ACC112 (cell line): ENCODE results near the gene HTR3E.
"Not testable (repeated sequence)": the region's sequence is repeated elsewhere in the genome, so short reads cannot be mapped to it uniquely, and the experiment has no call there.

Experiments used
- H2AFZ ChIP-seq: fragments of 200-600 bp; sonication (generic); one replicate; pipeline ENCODE4 v1.6.0; 2017; ENCODE audit warnings: antibody characterized with exemption, low read length; ENCODE audit not compliant: unreplicated experiment
- H3K27ac ChIP-seq: fragments of 200-600 bp; sonication (generic); 2 replicates; pipeline ENCODE4 v1.5.1; 2014; ENCODE audit warnings: low read depth, mild to moderate bottlenecking, antibody characterized with exemption, low read length, moderate library complexity
- H3K27me3 ChIP-seq: fragments of 200-600 bp; sonication (generic); 2 replicates; pipeline ENCODE4 v1.6.1; 2014; ENCODE audit warnings: mild to moderate bottlenecking, antibody characterized with exemption, low read length, moderate library complexity, mixed read lengths; ENCODE audit not compliant: insufficient read depth
- H3K36me3 ChIP-seq: fragments of 200-600 bp; sonication (generic); 2 replicates; pipeline ENCODE4 v1.6.1; 2016; ENCODE audit warnings: mild to moderate bottlenecking, antibody characterized with exemption, low read length, moderate library complexity, mixed read lengths; ENCODE audit not compliant: insufficient read depth
- H3K4me1 ChIP-seq: fragments of 200-600 bp; sonication (generic); one replicate; pipeline ENCODE4 v1.6.1; 2016; ENCODE audit warnings: low read length, mixed read lengths; ENCODE audit not compliant: insufficient read depth, unreplicated experiment, control insufficient read depth
- H3K4me3 ChIP-seq: fragments of 200-600 bp; sonication (generic); 2 replicates; pipeline ENCODE4 v1.5.1; 2014; ENCODE audit warnings: mild to moderate bottlenecking, low read depth, low read length
- H3K79me2 ChIP-seq: fragments of 200-600 bp; sonication (generic); one replicate; pipeline ENCODE4 v1.6.0; 2016; ENCODE audit warnings: low read length; ENCODE audit not compliant: control insufficient read depth, unreplicated experiment, insufficient read depth

The HTR3E gene, protein sequence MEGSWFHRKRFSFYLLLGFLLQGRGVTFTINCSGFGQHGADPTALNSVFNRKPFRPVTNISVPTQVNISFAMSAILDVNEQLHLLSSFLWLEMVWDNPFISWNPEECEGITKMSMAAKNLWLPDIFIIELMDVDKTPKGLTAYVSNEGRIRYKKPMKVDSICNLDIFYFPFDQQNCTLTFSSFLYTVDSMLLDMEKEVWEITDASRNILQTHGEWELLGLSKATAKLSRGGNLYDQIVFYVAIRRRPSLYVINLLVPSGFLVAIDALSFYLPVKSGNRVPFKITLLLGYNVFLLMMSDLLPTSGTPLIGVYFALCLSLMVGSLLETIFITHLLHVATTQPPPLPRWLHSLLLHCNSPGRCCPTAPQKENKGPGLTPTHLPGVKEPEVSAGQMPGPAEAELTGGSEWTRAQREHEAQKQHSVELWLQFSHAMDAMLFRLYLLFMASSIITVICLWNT

DNA sequence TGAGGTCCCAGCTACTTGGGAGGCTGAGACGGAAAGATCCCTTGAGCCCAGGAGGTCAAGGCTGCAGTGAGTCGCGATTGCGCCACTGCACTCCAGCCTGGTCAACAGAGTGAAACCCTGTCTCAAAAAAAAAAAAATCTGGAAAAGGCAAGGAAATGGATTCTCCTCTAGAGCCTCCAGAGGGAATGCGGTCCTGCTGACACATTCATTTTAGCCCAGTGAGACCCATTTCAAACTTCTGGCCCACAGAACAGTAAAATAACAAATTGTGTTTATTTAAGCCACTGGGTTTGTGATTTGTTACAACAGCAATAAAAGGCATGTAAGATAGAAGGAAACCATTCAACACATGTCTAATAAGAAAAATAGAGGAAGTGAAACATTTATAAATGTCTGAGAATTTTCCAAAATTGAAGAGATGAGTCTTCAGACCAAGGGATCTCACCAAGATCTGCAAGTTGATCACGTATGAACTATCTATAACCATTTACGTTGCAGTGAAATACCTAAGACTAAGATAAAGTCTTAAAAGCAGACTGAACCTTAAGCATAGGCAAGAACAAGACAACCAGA lies at the start of gene HTR3E:
TSS of gene HTR3E (plus strand) at position 254 of the 573 bp plus-strand sequence. CDS start 466 bp downstream, outside the sequence.
- no peaks in the 10 kb centered on the region for H3K36me3 ChIP-seq
- H3K4me3 ChIP-seq, result no peak within 1 kb of the TSS
- peak within 1 kb of the TSS; percentile 13; the same call in 1 of the 2 replicates for H3K27ac ChIP-seq
- peaks cover 26% of the 10 kb centered on the region for H3K27me3 ChIP-seq
- no peak within 1 kb of the TSS for H2AFZ ChIP-seq
- no peaks in the 10 kb centered on the region for H3K79me2 ChIP-seq
- peaks cover 11% of the 10 kb centered on the region for H3K4me1 ChIP-seq

DNA sequence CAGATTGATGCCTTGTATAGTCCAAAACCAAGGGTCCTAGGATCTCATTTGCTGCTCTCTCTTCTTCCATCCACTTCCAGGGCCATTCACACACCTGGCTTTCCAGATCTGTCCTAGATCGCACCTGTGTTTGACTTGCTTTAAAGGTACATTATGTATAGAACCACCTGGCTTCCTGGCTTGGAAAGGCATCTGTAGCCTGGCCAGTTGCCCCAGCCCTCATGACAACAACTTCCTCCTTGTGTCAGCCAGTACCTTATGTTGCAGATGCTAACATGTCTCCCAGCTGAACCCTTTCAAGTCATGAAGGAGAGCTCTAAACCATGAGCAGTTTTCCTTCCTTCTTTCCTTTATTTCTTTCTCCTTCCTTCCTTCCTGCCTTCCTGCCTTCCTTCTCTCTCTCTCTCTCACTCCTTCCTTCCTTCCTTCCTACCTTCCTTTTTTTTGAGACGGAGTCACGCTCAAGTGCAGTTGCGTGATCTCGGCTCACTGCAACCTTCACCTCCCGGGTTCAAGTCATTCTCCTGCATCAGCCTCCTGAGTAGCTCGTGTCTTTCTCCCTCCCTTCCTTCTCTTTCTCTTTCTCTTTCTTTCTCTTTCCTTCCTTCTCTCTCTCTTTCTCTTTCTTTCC lies 46.5 kb upstream of the HTR3E start:
- no peaks in the 10 kb centered on the region for H3K4me1 ChIP-seq
- peaks cover 28% of the 10 kb centered on the region for H3K27me3 ChIP-seq
- no peak overlapping the region for H3K4me3 ChIP-seq
- H3K36me3 ChIP-seq, result no peaks in the 10 kb centered on the region
- no peak overlapping the region for H3K27ac ChIP-seq
- H3K79me2 ChIP-seq, result no peaks in the 10 kb centered on the region
- H2AFZ ChIP-seq, result no peak overlapping the region

DNA sequence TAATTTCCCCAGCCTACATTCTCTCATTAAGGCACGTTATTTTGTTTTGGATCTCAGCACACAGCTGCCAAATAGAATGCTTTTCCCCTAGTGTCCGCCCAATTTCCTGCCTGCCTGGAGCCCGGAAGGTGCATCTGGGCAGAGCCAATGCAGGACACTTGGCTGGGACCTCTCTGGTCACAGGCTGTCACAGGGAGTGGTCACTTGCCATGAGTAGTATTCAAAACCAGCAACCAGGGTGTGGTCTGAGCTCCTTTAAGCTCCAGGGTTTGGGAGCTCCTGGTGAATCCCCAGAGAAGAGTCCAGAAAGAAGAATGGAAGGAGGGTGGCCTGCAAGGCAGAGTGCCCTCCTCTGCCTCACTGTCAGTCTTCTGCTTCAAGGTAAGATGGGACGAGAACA lies 44.1 kb upstream of the HTR3E start, which contains the start of gene HTR3C:
TSS of gene HTR3C (plus strand) at position 281 of the 400 bp plus-strand sequence. CDS start at position 315, 34 bp downstream.
- Histone ChIP-seq H3K4me3 (no peak within 1 kb of the TSS), H2AFZ (no peak within 1 kb of the TSS), H3K27ac (no peak within 1 kb of the TSS), H3K79me2 (no peaks in the 10 kb centered on the region), H3K27me3 (peaks cover 28% of the 10 kb centered on the region), H3K36me3 (no peaks in the 10 kb centered on the region), H3K4me1 (peaks cover 2% of the 10 kb centered on the region)

DNA sequence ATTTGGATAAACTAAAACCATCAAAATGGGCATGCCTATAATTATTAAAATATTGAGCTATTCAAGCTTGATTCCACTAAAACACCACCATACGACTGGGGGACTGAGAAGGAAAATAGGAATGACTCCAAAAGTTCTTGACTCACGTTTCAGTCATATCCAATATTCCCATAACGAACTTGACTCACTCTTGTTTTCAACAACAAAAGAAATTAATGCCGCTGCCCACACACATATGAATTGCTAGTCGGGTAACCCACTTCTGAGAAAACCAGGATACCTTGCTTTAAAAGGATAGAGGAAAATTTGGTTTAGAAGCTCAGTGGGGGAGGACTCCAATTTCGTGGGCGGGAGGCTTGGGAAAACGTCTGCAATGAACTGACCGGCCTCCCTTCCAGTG lies 38.8 kb upstream of the HTR3E start:
- peaks cover 8% of the 10 kb centered on the region for H3K4me1 ChIP-seq
- no peaks in the 10 kb centered on the region for H3K79me2 ChIP-seq
- no peak overlapping the region; the same call in 1 of the 2 replicates for H3K27ac ChIP-seq
- H3K36me3 ChIP-seq, result no peaks in the 10 kb centered on the region
- no peak overlapping the region for H3K4me3 ChIP-seq
- no peak overlapping the region for H2AFZ ChIP-seq
- H3K27me3 ChIP-seq, result peaks cover 16% of the 10 kb centered on the region

DNA sequence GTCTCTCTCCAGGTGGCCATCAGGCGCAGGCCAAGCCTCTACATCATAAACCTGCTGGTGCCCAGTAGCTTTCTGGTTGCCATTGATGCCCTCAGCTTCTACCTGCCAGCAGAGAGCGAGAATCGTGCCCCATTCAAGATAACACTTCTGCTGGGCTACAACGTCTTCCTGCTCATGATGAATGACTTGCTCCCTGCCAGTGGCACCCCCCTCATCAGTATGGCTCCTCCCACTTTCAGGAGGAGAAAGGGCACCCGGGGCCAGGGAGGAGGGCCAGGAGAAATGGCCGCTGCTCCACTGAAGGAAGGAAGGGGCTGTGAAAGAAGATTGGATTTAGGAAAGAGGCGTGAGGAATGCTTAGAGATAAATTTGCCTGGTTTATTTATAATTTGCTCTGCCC lies 37.4 kb upstream of the HTR3E start:
- Histone ChIP-seq H3K79me2 (no peaks in the 10 kb centered on the region), H3K4me3 (no peak overlapping the region), H3K27me3 (peaks cover 6% of the 10 kb centered on the region), H3K36me3 (no peaks in the 10 kb centered on the region), H3K27ac (no peak overlapping the region), H2AFZ (no peak overlapping the region), H3K4me1 (peaks cover 8% of the 10 kb centered on the region)

DNA sequence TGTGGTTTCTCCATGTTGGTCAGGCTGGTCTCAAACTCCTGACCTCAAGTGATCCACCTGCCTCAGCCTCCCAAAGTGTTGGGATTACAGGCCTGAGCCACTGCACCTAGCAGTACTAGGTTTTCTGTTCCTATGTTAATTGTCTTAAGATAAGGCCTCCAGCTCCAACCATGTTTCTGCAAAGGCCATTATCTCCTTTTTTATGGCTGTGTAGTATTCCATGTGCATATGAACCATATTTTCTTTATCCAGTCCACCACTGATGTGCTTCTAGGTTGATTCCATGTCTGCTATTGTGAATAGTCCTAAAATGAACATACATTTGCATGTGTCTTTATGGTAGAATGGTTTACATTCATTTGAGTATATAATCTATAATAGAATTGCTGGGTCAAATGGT lies 34.2 kb upstream of the HTR3E start:
- H2AFZ ChIP-seq, result no peak overlapping the region
- H3K27ac ChIP-seq, result no peak overlapping the region
- no peaks in the 10 kb centered on the region for H3K79me2 ChIP-seq
- no peaks in the 10 kb centered on the region for H3K36me3 ChIP-seq
- no peak overlapping the region for H3K4me3 ChIP-seq
- peaks cover 8% of the 10 kb centered on the region for H3K4me1 ChIP-seq
- no peaks in the 10 kb centered on the region; the same call in 1 of the 2 replicates for H3K27me3 ChIP-seq

DNA sequence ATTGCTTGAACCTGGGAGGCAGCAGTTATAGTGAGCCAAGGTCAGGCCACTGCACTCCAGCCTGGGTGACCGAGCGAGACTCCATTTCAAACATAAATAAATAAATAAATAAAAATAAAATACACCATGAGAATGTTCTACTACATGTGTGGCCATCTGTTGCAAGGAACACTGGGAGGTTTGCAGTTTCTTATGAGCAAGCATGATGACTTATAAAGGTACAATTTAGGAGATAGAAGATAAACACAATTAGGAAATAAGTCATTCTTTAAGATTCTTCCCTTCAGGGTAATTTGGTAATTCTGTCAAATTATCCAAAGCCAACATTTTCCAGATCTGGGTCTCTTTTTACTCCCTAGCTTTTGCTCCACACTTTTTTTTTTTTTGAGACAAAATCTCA lies 30.7 kb upstream of the HTR3E start:
- Histone ChIP-seq H3K4me3 (no peak overlapping the region), H3K4me1 (no peaks in the 10 kb centered on the region), H2AFZ (no peak overlapping the region), H3K36me3 (no peaks in the 10 kb centered on the region), H3K27me3 (peaks cover 6% of the 10 kb centered on the region), H3K27ac (no peak overlapping the region), H3K79me2 (no peaks in the 10 kb centered on the region)

DNA sequence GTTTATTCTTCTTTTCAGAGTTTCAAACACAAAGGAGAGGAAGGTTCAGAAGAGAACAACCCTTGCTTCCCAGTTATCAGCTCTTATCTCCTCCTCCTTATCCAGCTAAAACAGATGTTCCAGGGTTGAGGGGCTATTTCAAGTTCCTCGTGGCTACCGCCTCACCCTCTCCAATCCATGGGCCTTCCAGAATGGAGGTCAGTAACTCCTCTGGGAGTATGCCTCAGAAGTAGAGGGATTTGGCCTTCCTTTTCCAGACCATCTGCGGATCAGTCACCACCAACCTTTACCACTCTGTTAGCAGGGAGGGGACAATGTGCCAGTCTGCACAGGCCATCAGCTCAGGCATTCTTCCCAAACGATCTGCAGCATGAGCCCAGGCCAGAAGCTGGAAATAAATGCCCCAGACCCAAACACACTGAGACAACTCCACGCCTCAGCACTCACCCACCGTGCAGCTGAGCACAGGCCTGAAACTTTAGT lies 29.2 kb upstream of the HTR3E start:
- Histone ChIP-seq H3K79me2 (no peaks in the 10 kb centered on the region), H3K27ac (no peak overlapping the region), H3K36me3 (no peaks in the 10 kb centered on the region), H2AFZ (no peak overlapping the region), H3K27me3 (peaks cover 7% of the 10 kb centered on the region; the same call in 1 of the 2 replicates), H3K4me3 (no peak overlapping the region), H3K4me1 (no peaks in the 10 kb centered on the region)

DNA sequence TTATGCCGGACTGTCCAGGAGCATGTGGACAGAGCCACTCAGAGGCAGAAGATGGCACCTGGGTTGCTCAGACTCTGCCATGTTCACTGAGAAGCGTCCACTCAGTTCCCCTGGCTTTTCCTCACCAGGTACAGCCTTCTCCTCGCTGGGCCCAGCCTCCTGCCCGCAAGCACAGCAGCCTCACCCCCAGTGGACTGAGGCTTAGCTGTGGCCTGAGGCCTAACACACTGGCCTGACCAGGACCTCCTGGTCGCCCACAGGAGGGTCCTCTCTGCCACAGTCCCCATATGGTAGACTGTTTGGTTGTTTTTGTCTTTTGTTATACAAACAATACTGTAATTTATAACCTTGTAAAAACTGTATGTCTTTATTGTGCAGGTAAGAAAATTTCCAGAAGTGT lies 28.5 kb upstream of the HTR3E start:
- H2AFZ ChIP-seq, result no peak overlapping the region
- H3K27me3 ChIP-seq, result peaks cover 8% of the 10 kb centered on the region; the same call in 1 of the 2 replicates
- H3K36me3 ChIP-seq, result no peaks in the 10 kb centered on the region
- H3K4me1 ChIP-seq, result no peaks in the 10 kb centered on the region
- no peaks in the 10 kb centered on the region for H3K79me2 ChIP-seq
- H3K4me3 ChIP-seq, result no peak overlapping the region
- no peak overlapping the region for H3K27ac ChIP-seq

DNA sequence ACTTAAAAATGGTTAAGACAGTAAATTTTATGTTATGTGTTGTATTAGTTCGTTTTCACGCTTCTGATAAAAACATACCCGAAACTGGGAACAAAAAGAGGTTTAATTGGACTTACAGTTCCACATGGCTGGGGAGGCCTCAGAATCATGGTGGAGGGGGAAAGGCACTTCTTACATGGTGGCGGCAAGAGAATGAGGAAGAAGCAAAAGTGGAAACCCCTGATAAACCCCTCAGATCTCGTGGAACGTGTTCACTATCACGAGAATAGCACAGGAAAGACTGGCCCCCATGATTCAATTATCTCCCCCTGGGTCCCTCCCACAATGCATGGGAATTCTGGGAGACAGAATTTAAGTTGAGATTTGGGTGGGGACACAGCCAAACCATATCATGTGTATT lies 25.7 kb upstream of the HTR3E start:
- not testable (repeated sequence) for H3K4me3 ChIP-seq, H3K79me2 ChIP-seq, H2AFZ ChIP-seq, H3K4me1 ChIP-seq, H3K27ac ChIP-seq, H3K36me3 ChIP-seq
- peaks cover 19% of the 10 kb centered on the region for H3K27me3 ChIP-seq
